Measurements from ENCODE around the gene YPEL1.
"Not testable (repeated sequence)": the region's sequence is repeated elsewhere in the genome, so short reads cannot be mapped to it uniquely, and the experiment has no call there.

The YPEL1 gene

DNA sequence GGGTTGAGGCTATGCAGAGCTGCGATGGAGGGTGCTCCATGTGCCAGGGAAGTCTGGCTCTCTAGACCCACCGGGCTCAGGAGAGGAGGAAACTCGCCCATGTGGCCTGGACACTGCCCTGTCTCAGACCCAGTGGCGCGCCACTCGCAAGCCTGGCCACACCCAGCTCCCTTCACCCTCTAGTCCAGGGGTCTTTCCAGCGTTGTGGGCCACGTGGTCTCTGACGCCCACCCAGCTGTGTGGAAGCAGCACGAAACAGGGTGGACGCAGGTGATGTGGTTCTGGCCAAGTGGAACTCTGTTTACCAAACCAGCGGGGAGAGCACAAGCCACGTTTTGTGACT, 41.6 kb downstream of the YPEL1 start:
- no peak for DNase-seq (ENCODE audit: low read depth)
- TF ChIP-seq, protein P1, sequence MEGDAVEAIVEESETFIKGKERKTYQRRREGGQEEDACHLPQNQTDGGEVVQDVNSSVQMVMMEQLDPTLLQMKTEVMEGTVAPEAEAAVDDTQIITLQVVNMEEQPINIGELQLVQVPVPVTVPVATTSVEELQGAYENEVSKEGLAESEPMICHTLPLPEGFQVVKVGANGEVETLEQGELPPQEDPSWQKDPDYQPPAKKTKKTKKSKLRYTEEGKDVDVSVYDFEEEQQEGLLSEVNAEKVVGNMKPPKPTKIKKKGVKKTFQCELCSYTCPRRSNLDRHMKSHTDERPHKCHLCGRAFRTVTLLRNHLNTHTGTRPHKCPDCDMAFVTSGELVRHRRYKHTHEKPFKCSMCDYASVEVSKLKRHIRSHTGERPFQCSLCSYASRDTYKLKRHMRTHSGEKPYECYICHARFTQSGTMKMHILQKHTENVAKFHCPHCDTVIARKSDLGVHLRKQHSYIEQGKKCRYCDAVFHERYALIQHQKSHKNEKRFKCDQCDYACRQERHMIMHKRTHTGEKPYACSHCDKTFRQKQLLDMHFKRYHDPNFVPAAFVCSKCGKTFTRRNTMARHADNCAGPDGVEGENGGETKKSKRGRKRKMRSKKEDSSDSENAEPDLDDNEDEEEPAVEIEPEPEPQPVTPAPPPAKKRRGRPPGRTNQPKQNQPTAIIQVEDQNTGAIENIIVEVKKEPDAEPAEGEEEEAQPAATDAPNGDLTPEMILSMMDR (IDR thresholded peaks at IDR 0.05; ENCODE audit: low read depth, low read length, missing control alignments): no peak
- H3K4me3 ChIP-seq (ENCODE audit: low read depth, low read length): no peak overlapping the region

DNA sequence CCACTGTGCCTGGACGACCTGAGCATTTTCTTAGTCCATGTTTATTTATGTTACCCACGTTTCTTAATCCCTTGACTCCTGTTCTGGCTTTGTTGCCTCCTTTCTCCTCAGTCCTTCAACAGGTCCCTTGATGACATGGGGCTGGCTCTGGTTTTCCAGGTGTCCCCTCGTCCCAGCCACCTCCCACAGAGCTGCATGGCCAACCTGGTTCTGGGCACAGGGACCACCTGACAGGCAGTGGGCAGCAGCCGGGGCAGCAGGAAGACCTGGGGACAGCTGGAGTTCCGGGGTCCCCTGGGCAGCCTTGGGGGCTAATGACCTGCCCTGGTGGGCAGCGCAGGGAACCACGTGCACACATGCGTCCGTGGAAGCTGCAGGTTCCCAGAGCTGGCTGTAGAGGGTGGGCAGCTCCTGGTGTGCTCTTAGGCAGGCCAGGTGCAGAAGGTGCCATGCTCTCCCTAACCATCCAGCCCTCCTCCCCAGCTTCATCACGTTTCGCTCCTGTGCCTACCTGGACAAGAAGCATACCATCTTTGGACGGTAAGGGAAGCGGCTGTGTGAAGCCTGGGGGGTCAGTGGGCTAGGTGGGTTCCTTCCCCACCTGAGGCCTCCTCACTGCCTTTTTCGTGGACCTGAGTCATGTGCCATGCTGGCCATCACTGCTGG, 42.1 kb downstream of the YPEL1 start:
- no peak overlapping the region for H3K4me3 ChIP-seq (ENCODE audit: low read depth, low read length)
- TF ChIP-seq, protein P1 (IDR thresholded peaks at IDR 0.05; ENCODE audit: low read depth, low read length, missing control alignments): no peak
- no peak for DNase-seq (ENCODE audit: low read depth)

DNA sequence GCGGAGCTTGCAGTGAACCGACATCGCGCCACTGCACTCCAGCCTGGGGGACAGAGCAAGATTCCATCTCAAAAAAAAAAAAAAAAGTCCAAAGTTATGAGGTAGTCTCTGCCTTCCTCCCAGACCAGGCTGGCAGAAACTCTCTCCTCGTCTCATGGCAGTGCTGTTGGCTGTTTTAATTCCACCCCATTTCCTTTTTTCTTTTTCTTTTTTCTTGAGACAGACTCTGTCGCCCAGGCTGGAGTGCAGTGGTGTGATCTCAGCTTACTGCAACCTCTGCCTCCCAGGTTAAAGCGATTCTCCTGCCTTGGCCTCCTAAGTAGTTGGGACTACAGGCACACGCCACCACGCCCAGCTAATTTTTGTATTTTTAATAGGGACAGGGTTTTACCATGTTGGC, 42.7 kb downstream of the YPEL1 start:
- not testable (repeated sequence) for H3K4me3 ChIP-seq (ENCODE audit: low read depth, low read length); DNase-seq (ENCODE audit: low read depth)

DNA sequence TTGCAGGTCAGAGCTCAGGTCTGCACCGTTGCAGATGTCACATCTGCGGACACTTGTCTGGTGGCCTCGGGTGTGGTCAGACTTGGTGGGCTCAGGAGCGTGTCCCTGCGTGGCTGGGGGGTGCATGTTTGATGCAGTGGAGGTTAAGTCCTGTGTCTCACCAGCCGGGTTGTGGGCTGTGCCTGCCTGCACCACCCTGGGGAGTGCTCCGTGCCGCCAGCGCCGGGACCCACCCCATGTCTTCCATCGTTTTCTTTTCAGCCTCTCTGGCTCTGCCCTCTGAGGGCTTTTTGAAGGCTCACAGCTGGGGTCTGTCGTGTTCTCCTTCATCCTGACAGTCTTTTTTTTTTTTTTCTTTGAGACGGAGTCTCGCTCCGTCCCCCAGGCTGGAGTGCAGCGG, 43.8 kb downstream of the YPEL1 start:
- H3K4me3 ChIP-seq (ENCODE audit: low read depth, low read length): no peak overlapping the region
- no peak for DNase-seq (ENCODE audit: low read depth)
- TF ChIP-seq, protein P1 (IDR thresholded peaks at IDR 0.05; ENCODE audit: low read depth, low read length, missing control alignments): no peak

DNA sequence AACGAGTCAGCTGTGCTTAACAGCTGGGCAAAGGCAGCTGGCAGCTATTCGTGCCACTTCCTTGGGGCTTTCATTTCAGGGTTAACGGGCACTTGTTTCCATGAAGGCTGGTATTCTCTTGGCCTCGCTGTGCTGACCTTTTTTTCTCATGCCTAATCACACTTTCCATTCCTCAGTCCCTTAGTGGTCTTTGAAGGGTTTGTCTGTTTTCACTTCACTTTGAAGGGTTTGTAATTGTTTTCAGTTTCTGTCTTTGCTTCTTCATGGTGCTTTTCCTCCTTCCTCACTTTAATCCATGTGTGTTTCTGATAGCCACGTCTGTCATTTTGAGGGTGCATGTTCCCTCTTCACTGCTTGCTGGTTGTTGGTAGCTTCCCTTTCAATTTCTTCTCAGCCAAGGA, 45.2 kb downstream of the YPEL1 start:
- TF ChIP-seq, protein P1 (IDR thresholded peaks at IDR 0.05; ENCODE audit: low read depth, low read length, missing control alignments): no peak
- DNase-seq (ENCODE audit: low read depth): no peak
- H3K4me3 ChIP-seq (ENCODE audit: low read depth, low read length): no peak overlapping the region

DNA sequence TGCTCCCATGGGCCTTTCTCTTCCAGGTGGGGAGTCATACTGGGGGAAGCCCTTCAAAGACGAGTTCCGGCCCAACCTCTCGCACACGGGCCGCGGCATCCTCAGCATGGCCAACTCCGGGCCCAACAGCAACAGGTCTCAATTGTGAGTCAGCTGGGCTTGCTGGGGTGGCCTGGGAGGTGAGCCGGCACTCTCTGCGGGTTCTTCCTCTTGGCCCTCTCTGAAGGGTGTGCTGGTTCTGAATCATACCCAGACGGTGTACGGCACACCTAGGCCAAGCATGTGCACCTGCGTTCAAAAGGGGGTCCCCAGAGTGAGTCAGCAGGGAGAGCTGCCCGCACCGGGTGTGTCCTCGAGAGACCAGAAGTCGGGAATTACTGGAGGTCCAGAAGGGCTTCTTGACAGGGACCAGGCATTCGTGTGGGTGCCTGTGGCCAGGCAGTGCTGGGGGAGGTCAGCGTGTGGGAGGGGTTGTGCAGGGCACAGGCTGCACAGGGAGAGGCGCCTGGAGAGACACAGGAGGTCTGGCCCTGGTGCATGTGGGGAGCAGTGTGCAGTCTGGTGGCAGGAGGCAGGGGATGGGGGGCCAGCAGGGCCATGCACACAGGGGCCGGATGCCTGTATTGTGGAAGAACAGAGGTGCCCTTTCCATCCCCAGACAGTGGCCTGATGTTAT, 46.8 kb downstream of the YPEL1 start:
- TF ChIP-seq, protein P1 (IDR thresholded peaks at IDR 0.05; ENCODE audit: low read depth, low read length, missing control alignments): no peak
- no peak overlapping the region for H3K4me3 ChIP-seq (ENCODE audit: low read depth, low read length)
- no peak for DNase-seq (ENCODE audit: low read depth)

DNA sequence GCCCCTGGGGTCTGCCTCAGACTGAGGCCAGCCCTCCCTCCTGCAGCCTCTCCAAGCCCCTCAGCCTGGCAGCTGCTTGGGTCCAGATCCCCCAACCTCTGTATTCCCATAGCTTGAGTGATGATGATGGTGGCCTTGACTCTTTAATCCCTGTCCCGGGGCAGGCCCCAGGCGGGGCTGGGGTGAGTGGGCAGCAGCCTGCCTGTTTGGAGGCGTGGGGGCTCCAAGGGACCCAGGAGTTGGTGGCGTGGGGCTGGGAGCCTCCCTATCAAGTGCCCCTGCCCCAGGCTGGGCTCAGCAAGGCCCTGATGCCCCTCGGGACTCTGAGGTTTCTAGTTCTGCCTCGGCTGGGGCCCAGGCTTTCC, 47.3 kb downstream of the YPEL1 start:
- DNase-seq (ENCODE audit: low read depth): no peak
- TF ChIP-seq, protein P1 (IDR thresholded peaks at IDR 0.05; ENCODE audit: low read depth, low read length, missing control alignments): no peak
- H3K4me3 ChIP-seq (ENCODE audit: low read depth, low read length): no peak overlapping the region
